ENCODE data around the gene PXK. TPM values are rescaled to one million over a fixed set of nuclear protein-coding genes. Genes with fewer than 3 reads are reported as not detected.

PXK gene
- total RNA-seq, 2 donors from 2014 or later = 19.6 to 21.8 TPM

GRCh38 chr3:58325525-58325992 lies 7.1 kb upstream of the PXK start:
- WGBS = 51% methylated on average over 2 of the region's 2 CpGs
- Histone ChIP-seq H3K4me3 (no peak overlapping the region), H3K9me3 (no peaks in the 10 kb centered on the region), H3K27ac (no peak overlapping the region), H3K4me1 (replicated peaks) (no peaks in the 10 kb centered on the region), H3K36me3 (no peaks in the 10 kb centered on the region), H3K27me3 (replicated peaks; ENCODE audit: insufficient read depth) (no peaks in the 10 kb centered on the region)
- TF ChIP-seq POLR2A (IDR thresholded peaks at IDR 0.05) = no peak
- no peak for TF ChIP-seq CTCF (IDR thresholded peaks at IDR 0.05)
- TF ChIP-seq POLR2AphosphoS5 (IDR thresholded peaks at IDR 0.05) = no peak
- no peak for DNase-seq (ENCODE audit: low spot score)
- intact Hi-C loops (cut with DNase I) = no loop called here

GRCh38 chr3:58326267-58326900 lies 6.3 kb upstream of the PXK start:
- Histone ChIP-seq H3K4me3 (no peak overlapping the region), H3K27ac (no peak overlapping the region), H3K9me3 (no peaks in the 10 kb centered on the region), H3K27me3 (replicated peaks; ENCODE audit: insufficient read depth) (no peaks in the 10 kb centered on the region), H3K36me3 (no peaks in the 10 kb centered on the region), H3K4me1 (replicated peaks) (no peaks in the 10 kb centered on the region)
- DNase-seq (ENCODE audit: low spot score) = no peak
- no peak for TF ChIP-seq POLR2A (IDR thresholded peaks at IDR 0.05)
- TF ChIP-seq POLR2AphosphoS5 (IDR thresholded peaks at IDR 0.05) = no peak
- TF ChIP-seq CTCF (IDR thresholded peaks at IDR 0.05) = no peak
- 94% methylated on average over 8 of the region's 8 CpGs for WGBS
- intact Hi-C loops (cut with DNase I) = no loop called here

GRCh38 chr3:58329150-58329921 lies 3.4 kb upstream of the PXK start:
- no peak for DNase-seq (ENCODE audit: low spot score)
- no peak overlapping the region for H3K4me3 ChIP-seq
- WGBS = 90% methylated on average over 8 of the region's 8 CpGs
- no peaks in the 10 kb centered on the region for H3K4me1 ChIP-seq (replicated peaks)
- no peak for TF ChIP-seq POLR2AphosphoS5 (IDR thresholded peaks at IDR 0.05)
- no peak for TF ChIP-seq CTCF (IDR thresholded peaks at IDR 0.05)
- no peak for TF ChIP-seq POLR2A (IDR thresholded peaks at IDR 0.05)
- H3K27ac ChIP-seq = no peak overlapping the region
- no peaks in the 10 kb centered on the region for H3K9me3 ChIP-seq
- no peaks in the 10 kb centered on the region for H3K27me3 ChIP-seq (replicated peaks; ENCODE audit: insufficient read depth)
- intact Hi-C loops (cut with DNase I) = no loop called here
- no peaks in the 10 kb centered on the region for H3K36me3 ChIP-seq

- no peaks in the 10 kb centered on the region for H3K27me3 ChIP-seq (replicated peaks; ENCODE audit: insufficient read depth)
- TF ChIP-seq POLR2AphosphoS5 (IDR thresholded peaks at IDR 0.05) (no peak), CTCF (IDR thresholded peaks at IDR 0.05) (no peak), POLR2A (IDR thresholded peaks at IDR 0.05) (no peak)
- no peak overlapping the region for H3K27ac ChIP-seq
- no peaks in the 10 kb centered on the region for H3K4me1 ChIP-seq (replicated peaks)
- no peak overlapping the region for H3K4me3 ChIP-seq
- DNase-seq (ENCODE audit: low spot score) = no peak
- WGBS = 95% methylated on average over 5 of the region's 5 CpGs
- intact Hi-C loops (cut with DNase I) = loop anchor here (5.0 kb wide), 1 partner anchor 162 kb away; the partner anchor contains the start of gene KCTD6
- H3K36me3 ChIP-seq = no peaks in the 10 kb centered on the region
- H3K9me3 ChIP-seq = no peaks in the 10 kb centered on the region
These were observed 2.7 kb upstream of the PXK start for GRCh38 chr3:58329922-58330413.
